ENCODE measurements around the gene ZBTB49.
A peak's percentile ranks its signal among the peaks of the same experiment; 100 is the strongest.
"Not testable (repeated sequence)": the region's sequence is repeated elsewhere in the genome, so short reads cannot be mapped to it uniquely, and the experiment has no call there.

The ZBTB49 gene

GRCh38 chr4:4326166-4326565 lies 36.1 kb downstream of the ZBTB49 start:
- no peak for DNase-seq (ENCODE audit: low spot score)

GRCh38 chr4:4327652-4328121 lies 37.6 kb downstream of the ZBTB49 start:
- peak; percentile 17 for DNase-seq (ENCODE audit: low spot score)

- no peak for DNase-seq (ENCODE audit: low spot score)
Measured at GRCh38 chr4:4328206-4328605, 38.2 kb downstream of the ZBTB49 start.

GRCh38 chr4:4328840-4329239 lies 38.8 kb downstream of the ZBTB49 start:
- no peak for DNase-seq (ENCODE audit: low spot score)

GRCh38 chr4:4329496-4329895 lies 39.4 kb downstream of the ZBTB49 start:
- DNase-seq (ENCODE audit: low spot score): no peak

GRCh38 chr4:4330794-4331193 lies 40.7 kb downstream of the ZBTB49 start:
- no peak for DNase-seq (ENCODE audit: low spot score)

GRCh38 chr4:4332529-4332928 lies 42.5 kb downstream of the ZBTB49 start:
- no peak for DNase-seq (ENCODE audit: low spot score)

DNA sequence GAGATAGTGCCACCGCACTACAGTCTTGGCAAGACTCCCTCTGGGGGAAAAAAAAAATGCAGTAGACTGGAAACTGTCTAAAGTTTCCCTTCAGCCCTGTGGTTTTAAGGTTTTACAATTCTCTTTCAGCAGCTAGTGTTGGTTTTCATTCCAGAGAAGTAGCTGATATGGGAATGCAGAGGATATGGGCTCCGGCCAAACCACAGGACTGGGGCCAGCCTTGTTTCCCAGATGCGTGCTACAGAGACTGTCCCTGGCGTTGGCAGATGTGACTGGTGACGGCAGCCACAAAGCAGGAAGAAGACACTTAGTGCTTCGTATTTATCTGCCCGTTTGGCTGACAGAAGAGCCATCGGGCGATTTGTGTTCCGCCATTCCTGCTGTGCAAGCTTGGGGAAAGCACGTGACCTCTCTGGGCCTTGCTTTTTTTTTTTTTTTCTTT lies 43.2 kb downstream of the ZBTB49 start:
- DNase-seq (ENCODE audit: low spot score): no peak

GRCh38 chr4:4334798-4335520 lies 44.9 kb downstream of the ZBTB49 start:
- DNase-seq (ENCODE audit: low spot score): peak; percentile 60

DNA sequence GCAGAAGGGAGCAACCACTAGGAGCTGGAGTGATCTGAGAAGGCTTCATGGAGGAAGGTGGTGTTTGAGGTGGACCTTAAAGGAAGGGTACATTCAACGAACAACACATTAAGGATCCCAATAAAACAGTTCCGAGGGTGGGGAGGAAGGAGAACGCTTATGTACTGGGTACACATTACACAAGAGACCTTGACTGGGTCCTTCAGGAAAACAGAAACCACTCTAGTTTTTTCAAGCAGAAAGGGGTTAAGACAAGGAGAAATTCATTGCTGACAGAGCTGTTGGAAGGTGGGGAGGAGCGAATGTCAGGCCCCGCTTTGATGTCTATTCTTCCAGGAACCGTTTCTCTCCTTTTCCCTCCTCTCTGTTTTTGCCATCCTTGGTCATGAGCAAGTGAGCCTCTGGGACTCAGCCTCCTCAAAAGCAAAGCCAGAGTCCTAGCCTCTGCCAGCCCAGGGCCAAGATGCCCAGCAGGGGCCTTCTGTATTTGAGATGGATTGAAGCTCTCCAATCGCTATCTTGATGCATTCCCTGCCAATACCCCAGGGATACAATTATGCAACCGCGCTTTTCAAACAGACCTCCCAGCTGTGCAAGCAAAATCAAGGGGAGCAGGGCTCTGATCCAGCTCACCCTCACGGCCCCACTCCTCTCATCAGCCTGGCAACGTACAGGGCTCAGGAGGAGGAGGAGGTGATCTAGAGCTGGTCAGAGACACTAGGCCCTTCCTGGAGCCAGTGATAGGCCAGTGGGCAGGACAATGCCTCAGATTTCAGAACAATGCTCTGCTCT lies 48.4 kb downstream of the ZBTB49 start:
- DNase-seq (ENCODE audit: low spot score): no peak

- no peak for DNase-seq (ENCODE audit: low spot score)
Measured at GRCh38 chr4:4339504-4340085, 49.5 kb downstream of the ZBTB49 start.

DNA sequence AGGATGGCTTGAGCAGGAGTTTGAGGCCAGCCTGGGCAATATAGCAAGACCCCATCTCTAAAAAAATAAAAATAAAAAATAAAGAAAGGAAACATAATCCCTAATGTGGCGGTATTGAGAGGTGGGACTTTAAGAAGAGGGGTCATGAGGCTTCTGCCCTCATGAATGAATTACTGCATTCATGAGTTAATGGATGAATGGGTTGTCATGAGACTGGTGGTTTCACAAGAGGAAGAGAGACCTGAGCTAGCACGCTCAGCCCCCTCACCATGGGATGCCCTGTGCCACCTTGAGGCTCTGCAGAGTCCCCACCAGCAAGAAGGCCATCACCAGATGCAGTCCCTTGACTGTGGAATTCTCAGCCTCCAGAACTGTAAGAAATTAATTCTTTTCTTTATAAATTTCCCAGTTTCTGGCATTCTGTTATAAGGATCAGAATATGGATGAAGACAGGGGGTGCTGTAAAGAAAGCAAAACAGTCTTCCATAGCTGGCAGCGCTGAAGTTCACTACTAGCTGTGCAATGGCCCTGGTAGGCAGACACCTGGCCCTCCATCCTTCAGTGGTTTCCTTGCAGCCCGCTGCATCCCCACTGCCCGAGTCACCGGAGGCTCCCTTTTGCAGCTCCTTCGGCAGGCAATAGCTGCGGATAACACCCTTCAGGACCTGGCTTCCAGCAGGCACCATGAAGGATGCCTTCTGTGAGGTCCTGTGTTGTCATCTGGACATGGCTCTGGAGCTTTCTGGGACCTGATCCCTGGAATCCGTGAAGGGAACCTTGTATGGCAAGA lies 52.0 kb downstream of the ZBTB49 start:
- no peak for DNase-seq (ENCODE audit: low spot score)

GRCh38 chr4:4343038-4343437 lies 53.0 kb downstream of the ZBTB49 start:
- no peak for DNase-seq (ENCODE audit: low spot score)

GRCh38 chr4:4344915-4345527 lies 55.0 kb downstream of the ZBTB49 start:
- peak; percentile 48 for DNase-seq (ENCODE audit: low spot score)

- DNase-seq (ENCODE audit: low spot score): no peak
Measured at GRCh38 chr4:4347585-4347984, 57.5 kb downstream of the ZBTB49 start.

GRCh38 chr4:4348585-4348984 lies 58.5 kb downstream of the ZBTB49 start:
- DNase-seq (ENCODE audit: low spot score): not testable (repeated sequence)

GRCh38 chr4:4349867-4350266 lies 59.8 kb downstream of the ZBTB49 start:
- no peak for DNase-seq (ENCODE audit: low spot score)

DNA sequence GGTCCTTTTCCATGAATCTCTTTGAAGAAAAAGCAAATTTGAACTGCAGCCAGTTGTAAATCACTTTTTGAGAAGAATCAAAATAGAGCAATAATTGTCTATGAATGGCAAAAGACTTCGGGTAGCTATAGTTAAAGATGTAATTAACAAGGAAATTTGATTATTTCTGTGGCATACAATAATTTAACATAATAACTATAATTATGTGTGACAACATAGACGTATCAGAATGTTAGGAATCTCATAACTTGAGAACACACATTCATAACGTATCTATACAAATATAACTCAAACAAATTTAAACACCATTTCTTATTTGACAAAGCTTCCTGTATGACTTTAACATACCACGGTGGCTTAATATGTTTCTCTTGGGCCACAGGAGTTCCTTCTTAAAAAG lies 60.9 kb downstream of the ZBTB49 start:
- no peak for DNase-seq (ENCODE audit: low spot score)

DNA sequence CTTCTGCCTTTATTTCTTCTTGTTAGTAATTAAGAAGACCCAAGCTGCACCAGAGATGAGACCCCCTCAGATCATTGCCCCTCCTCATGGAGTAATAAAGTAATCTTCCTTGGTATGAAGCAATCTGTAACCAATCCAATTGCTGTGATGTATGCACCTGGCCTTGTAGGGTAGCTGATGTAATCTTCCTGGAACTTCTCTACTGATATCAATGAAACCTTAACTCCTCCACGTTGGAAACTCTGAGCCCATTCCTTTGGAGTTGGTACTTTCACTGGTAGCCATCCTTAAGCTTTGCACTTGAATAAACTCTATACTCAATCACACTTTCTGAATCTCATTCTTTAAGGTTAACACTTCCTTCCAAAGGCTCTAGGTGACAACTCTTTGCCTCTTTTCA lies 65.3 kb downstream of the ZBTB49 start:
- no peak for DNase-seq (ENCODE audit: low spot score)

DNA sequence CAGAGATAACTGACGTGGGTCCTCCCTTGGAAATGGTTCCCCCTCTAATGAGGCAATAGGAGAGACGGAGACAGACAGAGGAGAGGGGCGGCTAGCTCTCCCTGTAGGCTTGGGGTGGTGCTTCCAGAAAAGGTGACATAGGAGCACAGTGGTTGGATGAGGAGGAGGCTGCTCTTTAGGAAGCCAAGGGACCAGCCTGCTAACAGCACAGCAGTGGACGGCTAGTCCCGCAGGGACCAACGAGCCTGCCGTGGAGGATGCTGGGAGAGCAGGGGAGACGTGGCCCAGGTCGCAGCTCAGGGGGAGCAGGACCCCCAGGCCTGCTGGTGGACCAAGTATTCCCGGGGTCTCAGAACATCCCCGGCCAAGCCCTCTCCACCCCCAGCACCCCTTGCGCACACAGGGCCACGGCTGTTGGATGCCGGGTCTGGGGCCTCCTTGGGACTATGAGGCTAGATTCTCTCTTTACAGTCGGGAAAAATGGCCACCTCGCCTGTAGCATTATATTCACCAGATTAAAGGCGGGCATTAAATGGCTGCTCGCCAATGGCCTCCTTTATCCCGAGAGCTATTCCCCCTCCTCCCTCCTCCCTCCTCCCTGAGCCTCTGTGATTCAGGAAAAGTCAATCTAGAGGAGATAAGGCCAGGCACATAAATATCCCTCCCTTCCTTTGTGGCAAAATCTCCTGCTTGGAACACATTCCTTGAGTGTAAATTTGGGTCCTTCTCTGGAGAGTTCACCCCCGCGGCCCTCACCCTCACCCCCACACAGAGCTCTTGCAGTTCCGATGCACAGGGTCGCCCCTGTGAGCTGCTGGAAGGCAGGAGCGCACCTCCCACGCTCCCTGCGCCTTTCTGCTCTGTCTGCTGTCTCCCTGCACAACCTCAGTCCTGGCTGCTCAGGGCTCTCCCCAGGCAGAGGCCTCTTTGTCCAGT lies 66.3 kb downstream of the ZBTB49 start:
- no peak for DNase-seq (ENCODE audit: low spot score)

Measured in germinal center (tissue), 1 donor.